Left lung (tissue), 10 donors: ENCODE results near the gene FOXR1. TPM values are rescaled to one million over a fixed set of nuclear protein-coding genes. Genes with fewer than 3 reads are reported as not detected.
"Not testable (repeated sequence)": the region's sequence is repeated elsewhere in the genome, so short reads cannot be mapped to it uniquely, and the experiment has no call there.

Experiments used
- ATAC-seq: fragments of 200-7000 bp; cut with Tn5 transposase; one replicate; pipeline ENCODE4 v1.9.1; 2020; ENCODE audit warnings: moderate library complexity
- DNase-seq, 4 donors: peaks; one replicate each; pipeline ENCODE4 v3.0.0-alpha.2; 2013 to 2020
- H3K27ac ChIP-seq, 2 donors: fragments of 200-600 bp; sonication (generic) in 1 of 2; one replicate each; pipeline versions ENCODE4 v1.5.0 to v1.8.0; 2020 to 2021
- H3K27me3 ChIP-seq, 2 donors: fragments of 200-600 bp; sonication (generic) in 1 of 2; one replicate each; pipeline versions ENCODE4 v1.5.0 to v1.8.0; 2020 to 2021
- H3K36me3 ChIP-seq, 2 donors: fragments of 200-600 bp; sonication (generic) in 1 of 2; one replicate each; pipeline versions ENCODE4 v1.5.0 to v1.8.0; 2020 to 2021
- H3K4me1 ChIP-seq, 2 donors: fragments of 200-600 bp; one replicate each; pipeline ENCODE4 v1.8.0; 2021
- H3K4me3 ChIP-seq, 2 donors: fragments of 200-600 bp; sonication (generic) in 1 of 2; one replicate each; pipeline versions ENCODE4 v1.5.0 to v1.8.0; 2020 to 2021; ENCODE audit warnings: mild to moderate bottlenecking in 1 of 2
- H3K9me3 ChIP-seq, 2 donors: fragments of 200-600 bp; sonication (generic) in 1 of 2; one replicate each; pipeline versions ENCODE4 v1.5.0 to v1.8.0; 2020 to 2021
- CTCF ChIP-seq, 2 donors: fragments of 200-600 bp; sonication (generic) in 1 of 2; IDR thresholded peaks; one replicate each; pipeline versions ENCODE4 v1.5.0 to v1.8.0; 2021; ENCODE audit warnings: antibody characterized with exemption in 2 of 2
- intact Hi-C, 2 donors: fragments of 100-400 bp; cut with DNase I; formaldehyde crosslinking; loops; one replicate each; pipeline versions ENCODE4 v1.11.2 to v1.14.2; 2022
- polyA plus RNA-seq, 6 donors: library from polyadenylated mRNA; unstranded; fragments of 120-200 nt; gene quantifications; one replicate each; pipeline ENCODE4 v1.2.1, GENCODE V29; 2013; ENCODE audit not compliant: insufficient read length in 6 of 6
- total RNA-seq, 2 donors: library from RNA; stranded (reverse); fragmentation: NEBNext Ultra II Directional; extraction: Animal tissue kit (Norgen Biotek cat#: 25700); gene quantifications; one replicate each; pipeline ENCODE4 v1.2.1, GENCODE V29; 2021
- donor health status: DM: no; HTN: yes; CAD: no.
- donor health status: DM: no; HTN: no; CAD: no.

FOXR1 gene
- total and polyA plus RNA-seq, 8 donors = not detected

- TF ChIP-seq CTCF (IDR thresholded peaks at IDR 0.05) = no peak
- Histone ChIP-seq H3K36me3 (no peaks in the 10 kb centered on the region), H3K9me3 (no peaks in the 10 kb centered on the region), H3K27ac (no peak overlapping the region), H3K27me3 (peaks cover 0 to 7% of the 10 kb centered on the region in 2 donors), H3K4me1 (no peaks in the 10 kb centered on the region), H3K4me3 (no peak overlapping the region)
- DNase-seq (peak in 1 of 4 donors; percentile 39), ATAC-seq (no peak)
- intact Hi-C loops = loop anchor here in 1 of 2 donors (10.0 kb wide), 1 partner anchor 263 kb away; no protein-coding TSS in a partner anchor
Observed at GRCh38 chr11:118957968-118958367, 13.6 kb upstream of the FOXR1 start.

DNA sequence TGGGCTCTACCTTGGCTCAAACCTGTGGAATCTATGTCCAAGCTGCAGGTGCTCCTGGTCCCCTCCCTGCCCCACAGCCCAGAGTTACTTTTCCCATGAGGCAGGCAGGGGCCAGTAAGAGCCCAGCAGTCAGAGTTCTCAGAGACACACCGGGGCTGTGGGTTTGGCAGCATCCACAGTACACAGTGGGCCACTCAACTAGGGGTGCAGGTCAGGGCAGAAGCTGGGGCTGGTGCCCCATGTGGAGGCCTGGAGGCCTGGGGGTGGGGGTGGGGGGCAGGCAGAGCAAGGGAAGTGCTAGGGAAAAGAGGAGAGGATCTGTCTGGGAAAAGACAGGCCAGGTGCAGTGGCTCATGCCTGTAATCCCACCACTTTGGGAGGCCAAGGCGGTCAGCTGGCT, 13.0 kb upstream of the FOXR1 start:
- Histone ChIP-seq H3K36me3 (no peaks in the 10 kb centered on the region), H3K9me3 (no peaks in the 10 kb centered on the region), H3K4me3 (no peak overlapping the region), H3K27me3 (peaks cover 0 to 7% of the 10 kb centered on the region in 2 donors), H3K27ac (no peak overlapping the region), H3K4me1 (no peaks in the 10 kb centered on the region)
- intact Hi-C loops = loop anchor here in 1 of 2 donors (10.0 kb wide), 1 partner anchor 264 kb away; no protein-coding TSS in a partner anchor
- ATAC-seq = no peak
- no peak for DNase-seq
- no peak for TF ChIP-seq CTCF (IDR thresholded peaks at IDR 0.05)

- DNase-seq = no peak
- intact Hi-C loops = no loop called here
- no peak for TF ChIP-seq CTCF (IDR thresholded peaks at IDR 0.05)
- Histone ChIP-seq H3K27me3 (peaks cover 0 to 2% of the 10 kb centered on the region in 2 donors), H3K27ac (no peak overlapping the region), H3K36me3 (no peaks in the 10 kb centered on the region), H3K4me1 (no peaks in the 10 kb centered on the region), H3K4me3 (no peak overlapping the region), H3K9me3 (no peaks in the 10 kb centered on the region)
- ATAC-seq = no peak
Observed at GRCh38 chr11:118961189-118961588, 10.4 kb upstream of the FOXR1 start.

DNA sequence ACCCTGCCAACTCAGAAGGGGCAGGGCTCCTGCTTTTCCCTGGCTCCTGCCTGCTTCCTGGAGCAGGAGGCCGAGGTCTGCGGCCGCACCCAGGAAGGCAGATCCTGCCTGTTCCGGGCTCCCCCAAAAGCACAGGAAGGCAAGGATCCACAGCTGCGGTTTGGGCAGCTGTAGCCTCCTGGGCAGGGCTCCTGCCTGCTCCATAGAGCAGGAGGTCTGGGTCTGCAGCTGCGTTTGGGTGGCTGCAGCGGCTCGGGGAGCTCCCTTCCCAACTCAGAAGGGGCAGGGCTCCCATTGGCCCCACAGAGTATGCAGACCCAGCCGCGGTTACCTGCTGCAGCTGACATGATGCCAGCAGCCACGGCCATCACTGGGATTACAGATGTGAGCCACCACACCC, 10.0 kb upstream of the FOXR1 start:
- no peaks in the 10 kb centered on the region for H3K4me1 ChIP-seq
- H3K9me3 ChIP-seq = no peaks in the 10 kb centered on the region
- no peak overlapping the region for H3K27ac ChIP-seq
- no peak for DNase-seq
- no peak overlapping the region for H3K4me3 ChIP-seq
- intact Hi-C loops = no loop called here
- no peak for TF ChIP-seq CTCF (IDR thresholded peaks at IDR 0.05)
- no peaks in the 10 kb centered on the region for H3K36me3 ChIP-seq
- no peak for ATAC-seq
- no peaks in the 10 kb centered on the region for H3K27me3 ChIP-seq

DNA sequence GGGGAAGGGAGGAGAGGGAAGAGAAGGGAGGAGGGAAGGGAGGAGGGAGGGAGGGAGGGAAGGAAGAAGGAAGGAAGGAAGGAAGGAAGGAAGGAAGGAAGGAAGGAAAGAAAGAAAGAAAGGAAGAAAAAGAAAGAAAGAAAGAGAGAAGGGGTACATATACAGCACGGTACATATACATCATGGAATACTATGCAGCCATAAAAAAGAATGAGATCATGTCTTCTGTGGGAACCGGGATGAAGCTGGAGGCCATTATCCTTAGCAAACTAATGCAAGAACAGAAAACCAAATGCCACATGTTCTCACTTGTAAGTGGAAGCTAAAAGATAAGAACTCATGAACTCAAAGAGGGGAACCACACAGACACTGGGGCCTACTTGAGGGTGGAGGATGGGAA, 2.1 kb upstream of the FOXR1 start:
- H3K9me3 ChIP-seq, ATAC-seq, H3K4me1 ChIP-seq, H3K27ac ChIP-seq, intact Hi-C loops, DNase-seq, H3K36me3 ChIP-seq, H3K4me3 ChIP-seq: not testable (repeated sequence)
- H3K27me3 ChIP-seq = peaks cover 4 to 19% of the 10 kb centered on the region in 2 donors

DNA sequence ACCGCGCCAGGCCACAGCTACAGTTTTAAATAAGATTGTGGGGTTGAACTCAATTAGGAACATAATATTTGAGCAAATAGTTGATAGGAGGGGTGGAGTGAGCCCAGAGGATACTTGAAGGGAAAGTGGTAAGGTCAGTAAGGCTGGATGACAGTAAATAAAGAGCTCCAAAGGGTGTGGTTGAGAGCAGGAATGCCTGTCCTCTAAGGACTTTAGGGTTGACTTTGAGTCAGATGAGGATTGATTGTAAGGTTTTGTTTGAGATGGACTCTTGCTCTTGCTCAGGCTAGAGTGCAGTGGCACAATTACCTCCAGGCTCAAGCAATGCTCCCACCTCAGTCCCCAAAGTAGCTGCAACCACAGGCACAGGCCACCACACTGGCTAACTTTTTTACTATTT, 2.4 kb downstream of the FOXR1 start:
- Histone ChIP-seq H3K4me3 (no peak overlapping the region), H3K27ac (no peak overlapping the region), H3K9me3 (no peaks in the 10 kb centered on the region), H3K27me3 (peaks cover 4 to 19% of the 10 kb centered on the region in 2 donors), H3K4me1 (no peaks in the 10 kb centered on the region), H3K36me3 (no peaks in the 10 kb centered on the region)
- ATAC-seq = peak; percentile 94
- intact Hi-C loops = no loop called here
- DNase-seq = no peak
- no peak for TF ChIP-seq CTCF (IDR thresholded peaks at IDR 0.05)
